ENCODE measurements around the gene SEC23A. TPM values are rescaled to one million over a fixed set of nuclear protein-coding genes. Genes with fewer than 3 reads are reported as not detected.

SEC23A gene
- total and polyA plus RNA-seq, 2 of the 13 experiments (the other 11 are each of a cell fraction or from before 2014, with no cell fraction given) = 403 to 887 TPM

DNA sequence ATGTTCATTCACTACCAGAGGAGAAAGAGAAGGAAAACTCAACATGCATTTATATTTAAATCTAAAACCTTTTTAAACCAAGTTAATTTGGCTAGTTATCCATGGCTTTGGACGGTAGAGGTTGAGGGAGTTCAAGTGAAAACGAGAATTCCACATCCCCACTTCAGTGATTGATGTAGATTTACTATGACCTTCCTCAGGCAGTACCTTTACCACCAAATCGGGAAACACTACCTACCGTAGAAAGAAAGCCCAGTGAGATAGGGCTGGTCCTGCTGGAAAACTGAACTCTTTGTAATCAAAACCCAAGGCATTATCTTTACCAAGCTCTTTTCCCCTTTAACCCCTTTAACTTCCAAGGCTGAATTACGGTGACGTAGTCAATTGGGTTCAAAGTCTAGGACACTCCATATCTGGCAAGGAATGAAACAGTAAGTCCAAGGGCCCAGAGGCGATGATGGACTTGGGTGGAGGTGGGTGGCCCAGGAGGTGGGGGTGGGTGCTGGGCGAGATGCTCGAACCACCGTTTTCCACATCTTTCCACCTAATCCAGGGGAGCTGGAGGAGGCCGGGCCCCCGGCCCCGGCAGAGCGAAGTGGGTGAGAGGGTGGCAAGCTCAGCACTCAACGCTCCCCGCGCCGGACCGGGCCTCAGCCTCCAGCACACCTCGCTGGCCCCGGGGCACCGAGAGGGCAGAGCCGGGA lies 618 bp downstream of the SEC23A start (continued):
- TF ChIP-seq ZNF136 (CRISPR knock-in tag; IDR thresholded peaks at IDR 0.05; ENCODE audit: low read depth) (peak; percentile 67), ZNF138 (CRISPR knock-in tag; IDR thresholded peaks at IDR 0.05; ENCODE audit: low read depth) (no peak), ZKSCAN8 (CRISPR knock-in tag; IDR thresholded peaks at IDR 0.05; ENCODE audit: borderline replicate concordance) (no peak), TBX3 (IDR thresholded peaks at IDR 0.05; ENCODE audit: borderline replicate concordance) (no peak), CREB1 (IDR thresholded peaks at IDR 0.05) (peak; percentile 97), CREB1 (CRISPR knock-in tag; IDR thresholded peaks at IDR 0.05) (peak; percentile 87; the same call in 1 of the 2 replicates), ZNF563 (CRISPR knock-in tag; IDR thresholded peaks at IDR 0.05) (no peak), ZNF703 (CRISPR knock-in tag; IDR thresholded peaks at IDR 0.05; ENCODE audit: borderline replicate concordance) (no peak), ZNF672 (CRISPR knock-in tag; IDR thresholded peaks at IDR 0.05) (no peak), ZNF432 (CRISPR knock-in tag; IDR thresholded peaks at IDR 0.05; ENCODE audit: borderline replicate concordance) (no peak), ZNF749 (CRISPR knock-in tag; IDR thresholded peaks at IDR 0.05; ENCODE audit: borderline replicate concordance) (peak; percentile 29; the same call in 1 of the 2 replicates), ZNF430 (CRISPR knock-in tag; IDR thresholded peaks at IDR 0.05) (no peak), CENPT (CRISPR knock-in tag; IDR thresholded peaks at IDR 0.05; ENCODE audit: low read depth) (no peak), ZNF484 (CRISPR knock-in tag; IDR thresholded peaks at IDR 0.05; ENCODE audit: borderline replicate concordance, low read depth) (no peak), RARA (CRISPR knock-in tag; IDR thresholded peaks at IDR 0.05) (0 out of 2 replicates have a peak, but pooled peaks have one; percentile 46), RXRB (CRISPR knock-in tag; IDR thresholded peaks at IDR 0.05; ENCODE audit: borderline replicate concordance) (peak; percentile 87), EEA1 (CRISPR knock-in tag; IDR thresholded peaks at IDR 0.05; ENCODE audit: borderline replicate concordance) (no peak), ESRRA (CRISPR knock-in tag; IDR thresholded peaks at IDR 0.05; ENCODE audit: low read depth) (no peak)
- TF ChIP-seq, protein P1, sequence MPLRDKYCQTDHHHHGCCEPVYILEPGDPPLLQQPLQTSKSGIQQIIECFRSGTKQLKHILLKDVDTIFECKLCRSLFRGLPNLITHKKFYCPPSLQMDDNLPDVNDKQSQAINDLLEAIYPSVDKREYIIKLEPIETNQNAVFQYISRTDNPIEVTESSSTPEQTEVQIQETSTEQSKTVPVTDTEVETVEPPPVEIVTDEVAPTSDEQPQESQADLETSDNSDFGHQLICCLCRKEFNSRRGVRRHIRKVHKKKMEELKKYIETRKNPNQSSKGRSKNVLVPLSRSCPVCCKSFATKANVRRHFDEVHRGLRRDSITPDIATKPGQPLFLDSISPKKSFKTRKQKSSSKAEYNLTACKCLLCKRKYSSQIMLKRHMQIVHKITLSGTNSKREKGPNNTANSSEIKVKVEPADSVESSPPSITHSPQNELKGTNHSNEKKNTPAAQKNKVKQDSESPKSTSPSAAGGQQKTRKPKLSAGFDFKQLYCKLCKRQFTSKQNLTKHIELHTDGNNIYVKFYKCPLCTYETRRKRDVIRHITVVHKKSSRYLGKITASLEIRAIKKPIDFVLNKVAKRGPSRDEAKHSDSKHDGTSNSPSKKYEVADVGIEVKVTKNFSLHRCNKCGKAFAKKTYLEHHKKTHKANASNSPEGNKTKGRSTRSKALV (CRISPR knock-in tag; IDR thresholded peaks at IDR 0.05) = peak; percentile 80; the same call in 1 of the 2 replicates
- TF ChIP-seq, protein P2, sequence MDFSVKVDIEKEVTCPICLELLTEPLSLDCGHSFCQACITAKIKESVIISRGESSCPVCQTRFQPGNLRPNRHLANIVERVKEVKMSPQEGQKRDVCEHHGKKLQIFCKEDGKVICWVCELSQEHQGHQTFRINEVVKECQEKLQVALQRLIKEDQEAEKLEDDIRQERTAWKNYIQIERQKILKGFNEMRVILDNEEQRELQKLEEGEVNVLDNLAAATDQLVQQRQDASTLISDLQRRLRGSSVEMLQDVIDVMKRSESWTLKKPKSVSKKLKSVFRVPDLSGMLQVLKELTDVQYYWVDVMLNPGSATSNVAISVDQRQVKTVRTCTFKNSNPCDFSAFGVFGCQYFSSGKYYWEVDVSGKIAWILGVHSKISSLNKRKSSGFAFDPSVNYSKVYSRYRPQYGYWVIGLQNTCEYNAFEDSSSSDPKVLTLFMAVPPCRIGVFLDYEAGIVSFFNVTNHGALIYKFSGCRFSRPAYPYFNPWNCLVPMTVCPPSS (IDR thresholded peaks at IDR 0.05) = no peak
- TF ChIP-seq, protein P3, sequence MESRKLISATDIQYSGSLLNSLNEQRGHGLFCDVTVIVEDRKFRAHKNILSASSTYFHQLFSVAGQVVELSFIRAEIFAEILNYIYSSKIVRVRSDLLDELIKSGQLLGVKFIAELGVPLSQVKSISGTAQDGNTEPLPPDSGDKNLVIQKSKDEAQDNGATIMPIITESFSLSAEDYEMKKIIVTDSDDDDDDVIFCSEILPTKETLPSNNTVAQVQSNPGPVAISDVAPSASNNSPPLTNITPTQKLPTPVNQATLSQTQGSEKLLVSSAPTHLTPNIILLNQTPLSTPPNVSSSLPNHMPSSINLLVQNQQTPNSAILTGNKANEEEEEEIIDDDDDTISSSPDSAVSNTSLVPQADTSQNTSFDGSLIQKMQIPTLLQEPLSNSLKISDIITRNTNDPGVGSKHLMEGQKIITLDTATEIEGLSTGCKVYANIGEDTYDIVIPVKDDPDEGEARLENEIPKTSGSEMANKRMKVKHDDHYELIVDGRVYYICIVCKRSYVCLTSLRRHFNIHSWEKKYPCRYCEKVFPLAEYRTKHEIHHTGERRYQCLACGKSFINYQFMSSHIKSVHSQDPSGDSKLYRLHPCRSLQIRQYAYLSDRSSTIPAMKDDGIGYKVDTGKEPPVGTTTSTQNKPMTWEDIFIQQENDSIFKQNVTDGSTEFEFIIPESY (CRISPR knock-in tag; IDR thresholded peaks at IDR 0.05) = no peak
- TF ChIP-seq, protein P4, sequence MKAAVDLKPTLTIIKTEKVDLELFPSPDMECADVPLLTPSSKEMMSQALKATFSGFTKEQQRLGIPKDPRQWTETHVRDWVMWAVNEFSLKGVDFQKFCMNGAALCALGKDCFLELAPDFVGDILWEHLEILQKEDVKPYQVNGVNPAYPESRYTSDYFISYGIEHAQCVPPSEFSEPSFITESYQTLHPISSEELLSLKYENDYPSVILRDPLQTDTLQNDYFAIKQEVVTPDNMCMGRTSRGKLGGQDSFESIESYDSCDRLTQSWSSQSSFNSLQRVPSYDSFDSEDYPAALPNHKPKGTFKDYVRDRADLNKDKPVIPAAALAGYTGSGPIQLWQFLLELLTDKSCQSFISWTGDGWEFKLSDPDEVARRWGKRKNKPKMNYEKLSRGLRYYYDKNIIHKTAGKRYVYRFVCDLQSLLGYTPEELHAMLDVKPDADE (CRISPR knock-in tag; IDR thresholded peaks at IDR 0.05) = 0 out of 2 replicates have a peak, but pooled peaks have one; percentile 2
